Measurements from ENCODE around the gene TMEM9.
A peak's percentile ranks its signal among the peaks of the same experiment; 100 is the strongest.
"Not testable (repeated sequence)": the region's sequence is repeated elsewhere in the genome, so short reads cannot be mapped to it uniquely, and the experiment has no call there.

TMEM9 gene

GRCh38 chr1:201172999-201173610 lies 18.8 kb upstream of the TMEM9 start:
- peak; percentile 33 to 55 (median 45) for DNase-seq

GRCh38 chr1:201172326-201172725 lies 18.1 kb upstream of the TMEM9 start:
- DNase-seq: no peak

- DNase-seq: peak; percentile 65 to 71 (median 67)
Measured at GRCh38 chr1:201171063-201172036, 17.1 kb upstream of the TMEM9 start.

- DNase-seq: peak; percentile 85 to 95 (median 93)
Measured at GRCh38 chr1:201170533-201171062, 16.3 kb upstream of the TMEM9 start.

- DNase-seq: no peak
Measured at GRCh38 chr1:201169971-201170532, 15.8 kb upstream of the TMEM9 start.

GRCh38 chr1:201169203-201169602 lies 14.9 kb upstream of the TMEM9 start:
- DNase-seq: no peak

- DNase-seq: no peak
Measured at GRCh38 chr1:201167041-201167991, 13.0 kb upstream of the TMEM9 start.

- no peak for DNase-seq
Measured at GRCh38 chr1:201164645-201165044, 10.4 kb upstream of the TMEM9 start.

- DNase-seq: no peak
Measured at GRCh38 chr1:201163707-201164106, 9.4 kb upstream of the TMEM9 start.

GRCh38 chr1:201163036-201163435 lies 8.8 kb upstream of the TMEM9 start:
- not testable (repeated sequence) for DNase-seq

- no peak for DNase-seq
Measured at GRCh38 chr1:201157949-201158348, 3.7 kb upstream of the TMEM9 start.

GRCh38 chr1:201156819-201157218 lies 2.5 kb upstream of the TMEM9 start:
- DNase-seq: no peak

- DNase-seq: no peak
Measured at GRCh38 chr1:201156346-201156745, 2.1 kb upstream of the TMEM9 start.

- DNase-seq: no peak
Measured at GRCh38 chr1:201155354-201155753, 1.1 kb upstream of the TMEM9 start.

- DNase-seq: no peak
Measured at GRCh38 chr1:201153474-201154388, 543 bp downstream of the TMEM9 start.

- DNase-seq: peak; percentile 44 to 53 (median 46)
Measured at GRCh38 chr1:201149400-201149799, 4.9 kb downstream of the TMEM9 start.

GRCh38 chr1:201147396-201148015 lies 6.8 kb downstream of the TMEM9 start:
- no peak for DNase-seq

GRCh38 chr1:201146626-201147390 lies 7.5 kb downstream of the TMEM9 start:
- DNase-seq: no peak

- no peak for DNase-seq
Measured at GRCh38 chr1:201145816-201146215, 8.5 kb downstream of the TMEM9 start.

- DNase-seq: no peak
Measured at GRCh38 chr1:201145132-201145531, 9.1 kb downstream of the TMEM9 start.
